Measurements from ENCODE around the gene DIP2C. TPM values are rescaled to one million over a fixed set of nuclear protein-coding genes. Genes with fewer than 3 reads are reported as not detected.

The DIP2C gene
- total RNA-seq, 1 donor from 2014 or later: 52.6 TPM

- peaks cover 5% of the 10 kb centered on the region for H3K9me3 Mint-ChIP-seq (ENCODE audit: unreplicated experiment)
- H3K27me3 Mint-ChIP-seq (ENCODE audit: unreplicated experiment): peaks cover 2% of the 10 kb centered on the region
- TF ChIP-seq CTCF (IDR thresholded peaks at IDR 0.05; ENCODE audit: partially characterized antibody, unreplicated experiment): no peak
- H3K4me1 Mint-ChIP-seq (ENCODE audit: low read depth, unreplicated experiment): peaks cover 4% of the 10 kb centered on the region
- H3K36me3 Mint-ChIP-seq (ENCODE audit: unreplicated experiment): peaks cover 5% of the 10 kb centered on the region
- DNase-seq: no peak
- no peak overlapping the region for H3K27ac Mint-ChIP-seq (ENCODE audit: unreplicated experiment)
- H3K4me3 Mint-ChIP-seq (ENCODE audit: unreplicated experiment): no peak overlapping the region
Observed at GRCh38 chr10:317926-318325, 371.5 kb downstream of the DIP2C start.

GRCh38 chr10:317271-317769 lies 372.1 kb downstream of the DIP2C start:
- H3K4me3 Mint-ChIP-seq (ENCODE audit: unreplicated experiment): no peak overlapping the region
- TF ChIP-seq CTCF (IDR thresholded peaks at IDR 0.05; ENCODE audit: partially characterized antibody, unreplicated experiment): no peak
- peaks cover 5% of the 10 kb centered on the region for H3K36me3 Mint-ChIP-seq (ENCODE audit: unreplicated experiment)
- H3K4me1 Mint-ChIP-seq (ENCODE audit: low read depth, unreplicated experiment): peaks cover 4% of the 10 kb centered on the region
- H3K27me3 Mint-ChIP-seq (ENCODE audit: unreplicated experiment): peaks cover 2% of the 10 kb centered on the region
- peaks cover 5% of the 10 kb centered on the region for H3K9me3 Mint-ChIP-seq (ENCODE audit: unreplicated experiment)
- H3K27ac Mint-ChIP-seq (ENCODE audit: unreplicated experiment): no peak overlapping the region
- DNase-seq: no peak

DNA sequence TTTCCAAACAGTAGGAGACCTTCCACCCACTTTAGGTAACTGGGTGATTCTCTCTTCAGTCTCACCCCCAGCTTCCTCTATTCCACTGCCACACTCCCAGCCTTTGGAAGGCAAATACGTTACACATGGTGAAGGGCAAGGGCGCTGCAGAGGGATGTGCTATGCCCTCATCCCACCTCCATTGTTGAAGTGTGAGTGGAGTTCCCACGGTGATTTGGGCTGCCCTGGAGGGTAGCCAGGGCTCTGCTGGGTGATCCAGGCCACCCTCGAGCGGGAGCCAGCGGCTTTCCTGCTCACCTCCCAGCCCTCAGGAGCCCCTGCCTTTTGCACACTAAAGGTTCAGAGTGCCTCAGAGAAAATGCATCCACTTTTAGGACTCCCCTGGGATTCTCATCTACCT lies 373.1 kb downstream of the DIP2C start:
- H3K4me1 Mint-ChIP-seq (ENCODE audit: low read depth, unreplicated experiment): peaks cover 4% of the 10 kb centered on the region
- no peak overlapping the region for H3K27ac Mint-ChIP-seq (ENCODE audit: unreplicated experiment)
- H3K36me3 Mint-ChIP-seq (ENCODE audit: unreplicated experiment): peaks cover 5% of the 10 kb centered on the region
- no peak for TF ChIP-seq CTCF (IDR thresholded peaks at IDR 0.05; ENCODE audit: partially characterized antibody, unreplicated experiment)
- peaks cover 5% of the 10 kb centered on the region for H3K9me3 Mint-ChIP-seq (ENCODE audit: unreplicated experiment)
- no peak overlapping the region for H3K4me3 Mint-ChIP-seq (ENCODE audit: unreplicated experiment)
- peaks cover 4% of the 10 kb centered on the region for H3K27me3 Mint-ChIP-seq (ENCODE audit: unreplicated experiment)
- DNase-seq: no peak

DNA sequence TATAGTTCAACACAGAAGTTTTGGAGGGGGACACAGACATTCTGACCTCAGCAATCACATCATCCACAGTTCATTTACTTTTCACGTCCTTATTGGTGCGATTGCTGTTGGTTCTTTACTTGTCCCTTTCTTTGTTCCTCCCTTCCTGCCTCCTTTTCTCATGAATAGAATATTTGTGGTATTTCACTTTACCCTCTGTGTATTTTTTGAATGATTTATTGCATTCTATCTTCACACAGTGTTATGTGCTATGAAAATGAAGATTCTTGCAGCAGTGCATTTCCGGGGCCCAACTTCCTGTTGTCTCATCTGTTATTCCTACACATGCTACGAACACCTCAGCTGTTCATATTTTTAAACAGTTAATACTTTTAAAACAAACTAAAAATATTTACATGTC lies 374.6 kb downstream of the DIP2C start:
- TF ChIP-seq CTCF (IDR thresholded peaks at IDR 0.05; ENCODE audit: partially characterized antibody, unreplicated experiment): no peak
- Mint-ChIP-seq H3K9me3 (ENCODE audit: unreplicated experiment) (no peaks in the 10 kb centered on the region), H3K27ac (ENCODE audit: unreplicated experiment) (no peak overlapping the region), H3K4me1 (ENCODE audit: low read depth, unreplicated experiment) (peaks cover 2% of the 10 kb centered on the region), H3K27me3 (ENCODE audit: unreplicated experiment) (peaks cover 4% of the 10 kb centered on the region), H3K36me3 (ENCODE audit: unreplicated experiment) (no peaks in the 10 kb centered on the region), H3K4me3 (ENCODE audit: unreplicated experiment) (no peak overlapping the region)
- no peak for DNase-seq

DNA sequence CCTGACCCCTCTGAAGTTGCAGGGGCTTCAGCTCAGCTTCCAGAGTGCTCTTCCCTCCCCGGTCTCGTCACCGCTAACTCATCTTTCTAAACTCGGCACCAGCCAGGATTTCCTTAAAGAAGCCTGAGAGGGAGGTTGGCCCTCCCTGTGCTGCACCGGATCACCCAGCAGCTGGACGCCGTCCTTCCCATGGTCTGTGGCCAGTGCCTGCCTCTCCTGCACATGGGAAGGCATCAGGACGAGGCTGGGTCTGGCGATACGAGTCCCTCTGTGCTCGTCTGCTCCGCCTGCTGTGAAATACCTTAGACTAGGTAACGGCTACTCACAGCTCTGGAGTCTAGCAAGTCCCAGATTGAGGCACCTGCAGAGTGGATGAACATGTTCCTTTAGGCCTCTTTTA lies 375.1 kb downstream of the DIP2C start:
- H3K27me3 Mint-ChIP-seq (ENCODE audit: unreplicated experiment): peaks cover 4% of the 10 kb centered on the region
- DNase-seq: no peak
- no peak overlapping the region for H3K27ac Mint-ChIP-seq (ENCODE audit: unreplicated experiment)
- H3K4me1 Mint-ChIP-seq (ENCODE audit: low read depth, unreplicated experiment): peaks cover 2% of the 10 kb centered on the region
- no peak overlapping the region for H3K4me3 Mint-ChIP-seq (ENCODE audit: unreplicated experiment)
- H3K9me3 Mint-ChIP-seq (ENCODE audit: unreplicated experiment): no peaks in the 10 kb centered on the region
- H3K36me3 Mint-ChIP-seq (ENCODE audit: unreplicated experiment): no peaks in the 10 kb centered on the region
- TF ChIP-seq CTCF (IDR thresholded peaks at IDR 0.05; ENCODE audit: partially characterized antibody, unreplicated experiment): no peak

All from glutamatergic neuron (in vitro differentiated cells).